GM12875 (cell line): Measurements from ENCODE around the gene FRMD4A.

Experiments
- H3K4me3 ChIP-seq: one replicate; pipeline ENCODE4 v1.5.1; 2011; ENCODE audit warnings: low read depth, low read length, control low read depth
- TF ChIP-seq, protein P1 (sequence below): IDR thresholded peaks from 2 replicates; pipeline ENCODE4 v1.5.1; 2011; ENCODE audit warnings: low read depth, mild to moderate bottlenecking, control low read depth, inconsistent platforms, low read length, moderate library complexity, borderline replicate concordance; ENCODE audit not compliant: insufficient read depth

Gene FRMD4A

GRCh38 chr10:13669182-13669855, 661.4 kb downstream of the FRMD4A start:
- no peak overlapping the region for H3K4me3 ChIP-seq
- TF ChIP-seq, protein P1, sequence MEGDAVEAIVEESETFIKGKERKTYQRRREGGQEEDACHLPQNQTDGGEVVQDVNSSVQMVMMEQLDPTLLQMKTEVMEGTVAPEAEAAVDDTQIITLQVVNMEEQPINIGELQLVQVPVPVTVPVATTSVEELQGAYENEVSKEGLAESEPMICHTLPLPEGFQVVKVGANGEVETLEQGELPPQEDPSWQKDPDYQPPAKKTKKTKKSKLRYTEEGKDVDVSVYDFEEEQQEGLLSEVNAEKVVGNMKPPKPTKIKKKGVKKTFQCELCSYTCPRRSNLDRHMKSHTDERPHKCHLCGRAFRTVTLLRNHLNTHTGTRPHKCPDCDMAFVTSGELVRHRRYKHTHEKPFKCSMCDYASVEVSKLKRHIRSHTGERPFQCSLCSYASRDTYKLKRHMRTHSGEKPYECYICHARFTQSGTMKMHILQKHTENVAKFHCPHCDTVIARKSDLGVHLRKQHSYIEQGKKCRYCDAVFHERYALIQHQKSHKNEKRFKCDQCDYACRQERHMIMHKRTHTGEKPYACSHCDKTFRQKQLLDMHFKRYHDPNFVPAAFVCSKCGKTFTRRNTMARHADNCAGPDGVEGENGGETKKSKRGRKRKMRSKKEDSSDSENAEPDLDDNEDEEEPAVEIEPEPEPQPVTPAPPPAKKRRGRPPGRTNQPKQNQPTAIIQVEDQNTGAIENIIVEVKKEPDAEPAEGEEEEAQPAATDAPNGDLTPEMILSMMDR = no peak

GRCh38 chr10:13668126-13668525, 662.6 kb downstream of the FRMD4A start:
- TF ChIP-seq, protein P1 = no peak
- H3K4me3 ChIP-seq = no peak overlapping the region

GRCh38 chr10:13665516-13666262, 665.0 kb downstream of the FRMD4A start:
- no peak overlapping the region for H3K4me3 ChIP-seq
- TF ChIP-seq, protein P1 = no peak

- no peak overlapping the region for H3K4me3 ChIP-seq
- TF ChIP-seq, protein P1 = no peak
Measured at GRCh38 chr10:13661256-13661655, 669.5 kb downstream of the FRMD4A start.

DNA sequence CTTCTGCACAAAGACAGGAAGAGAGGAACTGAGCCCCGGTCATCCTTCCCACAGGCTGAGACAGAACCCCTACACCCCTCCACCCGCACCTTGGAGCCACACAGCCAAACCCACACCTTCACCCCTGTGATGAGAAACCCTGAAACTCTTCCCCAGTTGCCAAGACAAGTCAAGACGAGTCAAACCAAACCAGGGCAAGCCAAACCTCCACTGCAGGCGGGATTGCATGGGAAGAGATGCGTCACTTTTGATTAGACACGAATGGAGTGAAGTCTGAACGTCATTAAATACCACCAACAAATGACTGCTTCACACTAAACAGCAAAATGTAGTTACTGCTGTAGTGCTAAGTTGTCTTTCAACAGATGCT, 670.2 kb downstream of the FRMD4A start:
- TF ChIP-seq, protein P1 = no peak
- no peak overlapping the region for H3K4me3 ChIP-seq

DNA sequence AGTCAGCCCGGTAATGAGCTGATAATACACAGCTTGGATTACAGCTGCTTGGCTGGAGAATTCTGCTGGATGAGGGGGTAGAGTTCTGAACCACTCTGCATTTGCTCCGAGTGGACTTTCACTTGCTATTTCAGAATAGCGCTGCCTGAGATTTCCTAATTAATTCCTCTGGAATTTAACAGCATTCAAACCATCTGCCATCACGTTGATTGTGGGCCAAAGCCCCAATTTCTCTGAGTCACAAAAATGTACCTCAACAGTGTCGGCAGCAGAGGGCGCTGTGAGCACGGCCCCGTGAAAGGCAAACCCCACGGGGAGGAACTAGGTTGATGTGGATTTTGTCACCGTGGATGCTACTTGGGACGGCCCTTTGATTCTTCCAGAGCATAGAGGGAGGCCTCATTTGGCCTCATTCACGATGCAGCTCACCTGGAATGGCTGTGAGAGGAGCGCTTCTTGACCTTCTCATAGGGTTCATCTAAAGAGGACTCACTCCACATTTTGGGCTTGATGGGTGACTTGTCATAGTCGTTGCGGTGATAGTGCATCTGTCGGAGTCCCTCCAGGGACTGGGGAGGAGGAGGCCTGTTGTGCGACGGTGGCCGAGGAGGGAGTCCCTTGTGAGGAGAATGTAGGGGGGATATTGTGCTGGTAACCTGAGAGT, 670.7 kb downstream of the FRMD4A start:
- TF ChIP-seq, protein P1 = peak; percentile 79

More for the DNA sequence above, 670.7 kb downstream of the FRMD4A start:
- H3K4me3 ChIP-seq = no peak overlapping the region
